ENCODE measurements around the gene NR3C2.

Gene NR3C2

GRCh38 chr4:148293571-148293970, 148.6 kb downstream of the NR3C2 start:
- no peak for DNase-seq (ENCODE audit: low read depth)
- H3K4me3 ChIP-seq (ENCODE audit: low read depth, low read length), result no peak overlapping the region
- TF ChIP-seq CTCF (IDR thresholded peaks at IDR 0.05; ENCODE audit: insufficient read depth, low read depth, low read length, missing control alignments), result no peak

- no peak for TF ChIP-seq CTCF (IDR thresholded peaks at IDR 0.05; ENCODE audit: insufficient read depth, low read depth, low read length, missing control alignments)
- H3K4me3 ChIP-seq (ENCODE audit: low read depth, low read length), result no peak overlapping the region
Measured at GRCh38 chr4:148292686-148293085, 149.5 kb downstream of the NR3C2 start.

GRCh38 chr4:148289740-148290139, 152.5 kb downstream of the NR3C2 start:
- no peak for DNase-seq (ENCODE audit: low read depth)
- no peak overlapping the region for H3K4me3 ChIP-seq (ENCODE audit: low read depth, low read length)
- no peak for TF ChIP-seq CTCF (IDR thresholded peaks at IDR 0.05; ENCODE audit: insufficient read depth, low read depth, low read length, missing control alignments)

More at GRCh38 chr4:148292686-148293085, 149.5 kb downstream of the NR3C2 start:
- DNase-seq (ENCODE audit: low read depth), result no peak

- TF ChIP-seq CTCF (IDR thresholded peaks at IDR 0.05; ENCODE audit: insufficient read depth, low read depth, low read length, missing control alignments), result no peak
- DNase-seq (ENCODE audit: low read depth), result no peak
- H3K4me3 ChIP-seq (ENCODE audit: low read depth, low read length), result no peak overlapping the region
Measured at GRCh38 chr4:148288448-148288847, 153.8 kb downstream of the NR3C2 start.

- H3K4me3 ChIP-seq (ENCODE audit: low read depth, low read length), result no peak overlapping the region
- TF ChIP-seq CTCF (IDR thresholded peaks at IDR 0.05; ENCODE audit: insufficient read depth, low read depth, low read length, missing control alignments), result no peak
- DNase-seq (ENCODE audit: low read depth), result no peak
Measured at GRCh38 chr4:148287111-148287510, 155.1 kb downstream of the NR3C2 start.

GRCh38 chr4:148286012-148286411, 156.2 kb downstream of the NR3C2 start:
- DNase-seq (ENCODE audit: low read depth), result no peak
- no peak overlapping the region for H3K4me3 ChIP-seq (ENCODE audit: low read depth, low read length)
- no peak for TF ChIP-seq CTCF (IDR thresholded peaks at IDR 0.05; ENCODE audit: insufficient read depth, low read depth, low read length, missing control alignments)

- no peak for TF ChIP-seq CTCF (IDR thresholded peaks at IDR 0.05; ENCODE audit: insufficient read depth, low read depth, low read length, missing control alignments)
- no peak for DNase-seq (ENCODE audit: low read depth)
- no peak overlapping the region for H3K4me3 ChIP-seq (ENCODE audit: low read depth, low read length)
Measured at GRCh38 chr4:148283665-148284064, 158.5 kb downstream of the NR3C2 start.
